SU-DHL-6 (cell line): Measurements from ENCODE around the gene EDNRA.

ENCODE experiments used
- H2AFZ ChIP-seq: fragments of 200-600 bp; sonication (generic); 2 replicates; pipeline ENCODE4 v1.6.1; 2014; ENCODE audit warnings: low read depth, mild to moderate bottlenecking, moderate library complexity, mixed read lengths, antibody characterized with exemption, low read length; ENCODE audit not compliant: severe bottlenecking
- H3F3A ChIP-seq: fragments of 200-600 bp; shearing (Covaris generic); 2 replicates; pipeline ENCODE4 v1.6.0; 2016; ENCODE audit warnings: antibody characterized with exemption, mild to moderate bottlenecking; ENCODE audit not compliant: insufficient read depth
- H3K27ac ChIP-seq: fragments of 200-600 bp; sonication (generic); 2 replicates; pipeline ENCODE4 v1.5.1; 2016; ENCODE audit warnings: low read depth, mild to moderate bottlenecking, low read length, moderate library complexity, mixed read lengths
- H3K27me3 ChIP-seq: fragments of 200-600 bp; sonication (generic), shearing (Covaris generic); 2 replicates; pipeline ENCODE4 v1.6.0; 2014; ENCODE audit warnings: mild to moderate bottlenecking, low read length
- H3K36me3 ChIP-seq: fragments of 200-600 bp; sonication (generic); 2 replicates; pipeline ENCODE4 v1.6.1; 2014; ENCODE audit warnings: mild to moderate bottlenecking, low read length, mixed read lengths
- H3K4me2 ChIP-seq: fragments of 300-600, 200-600 bp; shearing (Covaris generic), sonication (generic); 2 replicates; pipeline ENCODE4 v1.6.0; 2014; ENCODE audit warnings: low read length, low read depth, mild to moderate bottlenecking; ENCODE audit not compliant: poor library complexity, severe bottlenecking
- H3K4me3 ChIP-seq: fragments of 200-600 bp; sonication (generic); 2 replicates; pipeline ENCODE4 v1.5.1; 2014; ENCODE audit warnings: antibody characterized with exemption, low read length, mild to moderate bottlenecking, mixed read lengths; ENCODE audit not compliant: insufficient read depth, poor library complexity, severe bottlenecking
- H3K79me2 ChIP-seq: fragments of 200-600 bp; sonication (generic); 2 replicates; pipeline ENCODE4 v1.6.1; 2014; ENCODE audit warnings: mild to moderate bottlenecking, low read length, moderate library complexity; ENCODE audit not compliant: insufficient read depth
- H3K9ac ChIP-seq: fragments of 200-600 bp; sonication (generic); 2 replicates; pipeline ENCODE4 v1.7.0; 2014; ENCODE audit warnings: mild to moderate bottlenecking, low read length
- H3K9me2 ChIP-seq: fragments of 200-600 bp; sonication (generic); replicated peaks from 2 replicates; pipeline ENCODE4 v1.6.1; 2014; ENCODE audit warnings: low read length; ENCODE audit not compliant: insufficient read depth
- H3K9me3 ChIP-seq: fragments of 200-600 bp; sonication (generic); 2 replicates; pipeline ENCODE4 v1.6.1; 2014; ENCODE audit warnings: low read length, mixed read lengths; ENCODE audit not compliant: insufficient read depth
- H4K20me1 ChIP-seq: fragments of 200-600 bp; sonication (generic); 2 replicates; pipeline ENCODE4 v1.6.1; 2014; ENCODE audit warnings: low read depth, mild to moderate bottlenecking, antibody characterized with exemption, low read length, moderate library complexity, mixed read lengths
- CTCF ChIP-seq: fragments of 200-600 bp; sonication (generic); IDR thresholded peaks from one replicate; pipeline ENCODE4 v1.5.1; 2017; ENCODE audit warnings: antibody characterized with exemption, mild to moderate bottlenecking, low read length, moderate library complexity; ENCODE audit not compliant: insufficient read depth, poor library complexity, severe bottlenecking
- EZH2phosphoT487 ChIP-seq: fragments of 200-600 bp; sonication (generic), shearing (Covaris generic); conservative IDR thresholded peaks from 2 replicates; pipeline ENCODE4 v1.6.1; 2018; ENCODE audit warnings: mild to moderate bottlenecking, antibody characterized with exemption, low read length, moderate library complexity, mixed read lengths

The EDNRA gene

GRCh38 chr4:147513091-147513490 lies 32.2 kb downstream of the EDNRA start:
- Histone ChIP-seq H4K20me1 (no peaks in the 10 kb centered on the region), H2AFZ (no peak overlapping the region)

GRCh38 chr4:147513952-147514351 lies 33.1 kb downstream of the EDNRA start:
- TF ChIP-seq EZH2phosphoT487, result no peak
- no peak for TF ChIP-seq CTCF
- no peak overlapping the region for H3K4me3 ChIP-seq
- no peak overlapping the region for H3K9ac ChIP-seq
- H3K9me3 ChIP-seq, result no peaks in the 10 kb centered on the region
- no peaks in the 10 kb centered on the region for H3K79me2 ChIP-seq
- H3K36me3 ChIP-seq, result no peaks in the 10 kb centered on the region
- H3F3A ChIP-seq, result no peaks in the 10 kb centered on the region
- no peaks in the 10 kb centered on the region for H3K27me3 ChIP-seq
- no peak overlapping the region for H3K4me2 ChIP-seq
- H2AFZ ChIP-seq, result no peak overlapping the region
- no peaks in the 10 kb centered on the region for H3K9me2 ChIP-seq
- H4K20me1 ChIP-seq, result no peaks in the 10 kb centered on the region
- no peak overlapping the region for H3K27ac ChIP-seq

More at GRCh38 chr4:147513091-147513490, 32.2 kb downstream of the EDNRA start:
- Histone ChIP-seq H3K9me2 (no peaks in the 10 kb centered on the region), H3K4me2 (no peak overlapping the region), H3K36me3 (no peaks in the 10 kb centered on the region), H3K79me2 (no peaks in the 10 kb centered on the region), H3K9ac (no peak overlapping the region), H3K9me3 (no peaks in the 10 kb centered on the region), H3K27ac (no peak overlapping the region), H3F3A (no peaks in the 10 kb centered on the region), H3K27me3 (no peaks in the 10 kb centered on the region), H3K4me3 (no peak overlapping the region)
- TF ChIP-seq CTCF (no peak), EZH2phosphoT487 (no peak)

GRCh38 chr4:147515220-147515936 lies 34.5 kb downstream of the EDNRA start:
- Histone ChIP-seq H4K20me1 (no peaks in the 10 kb centered on the region), H3K79me2 (no peaks in the 10 kb centered on the region), H2AFZ (no peak overlapping the region), H3K9ac (no peak overlapping the region), H3K9me3 (no peaks in the 10 kb centered on the region), H3K27me3 (no peaks in the 10 kb centered on the region), H3K9me2 (no peaks in the 10 kb centered on the region), H3K4me3 (no peak overlapping the region), H3F3A (no peaks in the 10 kb centered on the region), H3K36me3 (no peaks in the 10 kb centered on the region), H3K4me2 (no peak overlapping the region), H3K27ac (no peak overlapping the region)
- TF ChIP-seq CTCF, result no peak
